Effector CD4-positive, alpha-beta T cell (primary cell): ENCODE results near the gene ABI3.
"Not testable (repeated sequence)": the region's sequence is repeated elsewhere in the genome, so short reads cannot be mapped to it uniquely, and the experiment has no call there.

Experiments used
- DNase-seq: peaks from one replicate; pipeline ENCODE4 v3.0.0-alpha.2; 2020
- total RNA-seq: gene quantifications from one replicate; lab custom pipeline; 2026; lab: John Stamatoyannopoulos, UW

The ABI3 gene
- 4.9 reads per million, percentile 19 among the genes with 10 or more reads in this experiment for total RNA-seq

GRCh38 chr17:49210158-49211029 lies at the start of gene ABI3, which contains the start of gene GNGT2:
Gene ABI3 (plus strand): TSS chr17:49210707. CDS start chr17:49210725, 18 bp downstream.
Gene GNGT2 (minus strand): TSS chr17:49210574. CDS start chr17:49207422, 3,152 bp downstream.
- DNase-seq, result peak; percentile 44

GRCh38 chr17:49162866-49163265 lies 47.6 kb upstream of the ABI3 start:
- no peak for DNase-seq

DNA sequence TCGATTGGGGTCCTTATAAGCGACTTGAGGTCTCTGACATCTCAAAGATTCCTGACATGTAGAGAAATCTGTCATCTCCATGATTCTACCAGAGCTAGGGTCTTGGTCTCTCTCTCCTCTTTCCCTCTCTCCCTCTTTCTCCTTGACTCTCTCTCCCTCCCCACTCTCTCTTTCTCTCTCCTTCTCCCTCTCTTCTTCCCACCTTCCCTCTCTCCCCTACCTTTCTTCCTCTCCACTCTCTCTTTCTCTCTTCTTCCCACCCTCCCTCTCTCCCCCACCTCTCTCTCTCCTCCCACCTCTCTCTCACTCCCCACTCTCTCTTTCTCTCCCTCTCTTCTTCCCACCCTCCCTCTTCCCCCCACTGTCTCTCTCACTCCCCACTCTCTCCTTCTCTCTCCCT lies 45.4 kb upstream of the ABI3 start:
- no peak for DNase-seq

DNA sequence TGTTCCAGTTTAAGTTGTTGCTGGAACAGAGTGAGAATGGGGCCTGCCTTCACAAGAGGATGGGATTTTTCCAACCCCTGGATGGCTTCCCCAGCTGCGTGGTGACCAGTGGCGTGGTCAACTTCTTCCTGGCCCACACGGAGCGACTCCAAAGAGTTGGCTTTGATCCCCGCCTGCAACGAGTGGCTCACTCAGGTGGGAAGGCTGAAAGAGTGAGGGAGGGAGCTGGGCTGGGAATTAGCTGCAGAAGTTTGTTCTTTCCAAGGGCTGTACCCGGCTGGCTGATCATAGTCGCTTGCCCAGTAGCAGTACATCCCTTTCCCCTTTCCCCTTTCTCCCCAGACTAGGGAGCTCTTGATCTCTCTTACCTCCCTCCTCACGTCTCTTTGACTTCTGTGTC lies 41.8 kb upstream of the ABI3 start:
- DNase-seq, result no peak

DNA sequence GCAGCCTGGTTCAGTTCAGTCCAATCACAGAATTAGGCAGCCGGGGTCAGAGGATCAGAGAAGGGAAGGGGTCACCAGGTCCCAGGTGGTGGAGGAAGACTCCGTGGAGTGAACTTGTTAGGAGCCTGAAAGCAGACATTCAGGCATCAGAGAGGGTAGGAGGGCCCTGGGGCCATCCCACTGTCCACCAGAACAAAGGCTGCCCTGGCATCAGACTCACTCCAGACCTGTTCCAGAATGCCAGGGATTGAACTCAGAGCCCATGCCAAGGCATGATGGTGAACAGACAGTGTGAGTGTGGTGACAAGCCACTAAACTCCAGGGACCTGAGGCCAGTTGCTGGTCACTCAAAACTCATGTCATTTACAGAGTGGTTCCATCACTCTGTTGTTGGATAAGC lies 40.3 kb upstream of the ABI3 start:
- DNase-seq, result no peak

GRCh38 chr17:49170711-49171110 lies 39.8 kb upstream of the ABI3 start:
- DNase-seq, result not testable (repeated sequence)

- not testable (repeated sequence) for DNase-seq
Measured at GRCh38 chr17:49175978-49176377, 34.5 kb upstream of the ABI3 start.

GRCh38 chr17:49180303-49180702 lies 30.2 kb upstream of the ABI3 start:
- DNase-seq, result peak; percentile 57

- no peak for DNase-seq
Measured at GRCh38 chr17:49180998-49181635, 29.4 kb upstream of the ABI3 start.

DNA sequence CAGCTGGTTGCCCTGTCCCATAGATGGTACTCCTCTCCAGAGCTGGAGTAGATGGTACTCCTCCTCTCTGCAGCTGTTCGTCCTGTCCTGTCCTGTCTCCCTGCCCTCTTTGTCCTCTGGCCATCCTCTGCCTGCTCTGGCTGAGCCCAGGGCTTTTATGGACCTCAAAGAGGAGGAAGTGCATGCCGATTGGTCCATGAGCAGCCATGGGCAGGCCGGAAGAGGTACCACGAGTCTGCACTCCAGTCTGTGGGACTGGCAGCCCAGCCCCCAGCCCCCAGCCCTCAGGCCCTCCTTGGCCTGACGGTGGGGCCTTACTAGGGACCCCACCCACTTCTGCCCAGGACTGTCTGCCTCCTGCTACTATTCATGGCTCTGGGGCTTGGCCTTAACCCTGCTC lies 27.2 kb upstream of the ABI3 start:
- no peak for DNase-seq

- DNase-seq, result no peak
Measured at GRCh38 chr17:49183801-49184200, 26.7 kb upstream of the ABI3 start.

- not testable (repeated sequence) for DNase-seq
Measured at GRCh38 chr17:49184522-49184921, 26.0 kb upstream of the ABI3 start.

- not testable (repeated sequence) for DNase-seq
Measured at GRCh38 chr17:49185381-49185780, 25.1 kb upstream of the ABI3 start.

- DNase-seq, result no peak
Measured at GRCh38 chr17:49187301-49187700, 23.2 kb upstream of the ABI3 start.

- no peak for DNase-seq
Measured at GRCh38 chr17:49190932-49191331, 19.6 kb upstream of the ABI3 start.

GRCh38 chr17:49191409-49191916 lies 19.0 kb upstream of the ABI3 start:
- DNase-seq, result no peak

DNA sequence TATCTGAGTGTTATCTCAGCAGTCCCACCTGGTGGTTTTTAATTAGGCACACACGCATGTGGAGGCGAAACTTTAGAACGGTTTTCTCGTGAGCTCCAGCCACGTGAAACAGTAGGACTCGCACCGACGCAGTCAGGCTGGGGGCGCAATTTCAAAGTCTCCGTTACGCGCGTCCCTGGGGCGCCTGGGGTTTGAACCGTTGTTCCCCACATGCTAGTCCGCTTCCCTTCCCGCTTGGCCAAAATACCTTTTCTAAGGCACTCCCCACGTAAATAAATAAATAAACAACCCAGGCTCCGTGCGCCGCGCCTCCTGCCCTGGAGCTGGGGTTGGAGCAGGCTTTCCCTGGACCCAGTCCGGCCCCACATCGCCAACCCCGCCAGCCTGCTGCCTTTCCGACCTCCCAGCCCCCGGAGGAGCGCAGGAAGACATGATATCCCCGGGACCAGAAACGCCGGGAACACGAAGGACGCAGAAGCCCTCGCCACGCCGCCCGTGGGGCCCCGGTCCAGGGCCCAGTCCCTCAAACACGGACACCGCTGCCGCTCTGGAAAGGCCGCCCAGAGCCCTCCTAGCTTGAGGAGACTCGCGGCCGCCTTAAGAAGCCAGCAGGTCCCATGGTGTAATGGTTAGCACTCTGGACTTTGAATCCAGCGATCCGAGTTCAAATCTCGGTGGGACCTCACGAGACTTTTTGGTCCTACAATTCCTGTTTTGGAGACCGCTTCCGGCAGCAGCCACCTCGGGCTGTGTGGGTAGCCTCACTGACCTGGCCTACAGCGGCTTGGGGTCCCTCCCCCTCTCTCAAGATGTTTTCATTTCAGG lies 18.4 kb upstream of the ABI3 start:
- DNase-seq, result peak; percentile 82

- DNase-seq, result no peak
Measured at GRCh38 chr17:49193513-49194296, 16.8 kb upstream of the ABI3 start.

DNA sequence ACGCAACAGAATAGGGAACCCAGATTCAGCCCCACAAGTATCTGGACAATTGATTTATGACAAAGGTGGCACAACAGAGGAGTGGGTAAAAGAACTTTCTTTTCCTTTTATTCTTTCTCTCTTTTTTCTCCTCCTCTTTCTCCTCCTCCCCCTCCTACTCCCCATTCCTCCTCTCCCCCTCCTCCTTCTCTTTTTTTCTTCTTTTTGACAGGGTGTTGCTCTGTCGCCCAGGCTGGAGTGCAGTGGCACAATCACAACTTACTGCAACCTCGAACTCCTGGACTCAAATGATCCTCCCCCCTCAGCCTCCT lies 16.3 kb upstream of the ABI3 start:
- DNase-seq, result no peak

GRCh38 chr17:49195751-49196150 lies 14.8 kb upstream of the ABI3 start:
- no peak for DNase-seq

DNA sequence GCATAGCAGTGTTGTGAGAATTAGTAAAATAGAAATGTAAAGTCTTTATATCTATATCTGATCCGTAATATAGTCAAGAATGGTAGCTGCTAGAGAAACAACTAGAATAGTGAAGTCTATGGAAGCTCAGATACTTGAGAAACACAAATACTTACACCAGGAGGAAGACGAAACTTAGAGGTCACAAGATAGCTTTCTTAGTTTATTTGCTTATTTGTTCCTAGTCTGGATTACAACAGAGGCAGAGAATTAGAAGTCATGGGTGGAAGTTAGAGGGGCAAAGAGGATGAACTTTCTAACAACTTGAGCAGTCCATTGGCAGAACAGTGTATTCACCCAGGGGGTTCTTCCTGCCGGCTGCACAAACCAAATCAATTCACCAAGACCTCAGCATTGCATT lies 14.0 kb upstream of the ABI3 start:
- no peak for DNase-seq

DNA sequence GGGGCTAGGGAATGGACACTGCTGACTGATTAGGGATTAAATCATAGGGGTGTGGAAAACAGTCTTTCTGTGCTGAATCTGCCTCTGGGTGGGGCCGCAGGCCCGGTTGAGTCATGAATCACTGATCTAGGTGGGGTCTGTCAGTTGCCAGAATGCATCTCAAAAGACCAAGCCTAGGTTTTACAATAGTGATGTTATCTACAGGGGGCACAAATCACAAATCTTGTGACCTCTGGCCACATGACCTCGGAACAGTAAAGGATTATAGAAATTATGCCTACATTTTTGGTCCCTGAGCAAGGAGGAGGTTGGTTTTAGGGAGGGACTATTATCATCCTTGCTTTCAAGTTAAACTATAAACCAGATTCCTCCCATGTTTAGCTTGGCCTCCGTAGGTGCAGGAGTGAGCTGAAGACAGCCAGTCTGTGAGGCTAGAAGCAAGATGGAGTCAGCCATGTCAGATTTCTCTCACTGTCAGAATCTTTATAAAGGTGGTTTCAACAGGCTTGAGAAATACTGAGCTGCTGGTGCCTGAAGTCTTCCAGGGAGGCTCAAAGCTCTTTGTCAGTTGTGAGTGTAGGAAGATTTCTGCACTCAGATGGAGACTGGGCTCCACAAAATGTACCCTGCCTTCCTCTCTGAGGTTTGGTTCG lies 13.0 kb upstream of the ABI3 start:
- DNase-seq, result no peak
